ENCODE results near the gene PRKG1.
A peak's percentile ranks its signal among the peaks of the same experiment; 100 is the strongest.

PRKG1 gene

GRCh38 chr10:51861051-51861450 is 786.8 kb downstream of the PRKG1 start:
- no peak for DNase-seq

- no peak for DNase-seq
Observed at GRCh38 chr10:51861731-51862130, 787.4 kb downstream of the PRKG1 start.

GRCh38 chr10:51862149-51862548 is 787.9 kb downstream of the PRKG1 start:
- DNase-seq, result no peak

GRCh38 chr10:51867956-51868355 is 793.7 kb downstream of the PRKG1 start:
- DNase-seq, result no peak

- no peak for DNase-seq
Observed at GRCh38 chr10:51874131-51874530, 799.8 kb downstream of the PRKG1 start.

- no peak for DNase-seq
Observed at GRCh38 chr10:51875610-51876009, 801.3 kb downstream of the PRKG1 start.

- DNase-seq, result no peak
Observed at GRCh38 chr10:51876503-51876902, 802.2 kb downstream of the PRKG1 start.

- DNase-seq, result no peak
Observed at GRCh38 chr10:51876979-51877378, 802.7 kb downstream of the PRKG1 start.

- DNase-seq, result no peak
Observed at GRCh38 chr10:51877636-51878035, 803.3 kb downstream of the PRKG1 start.

GRCh38 chr10:51878695-51879094 is 804.4 kb downstream of the PRKG1 start:
- DNase-seq, result no peak

- DNase-seq, result peak; percentile 5
Observed at GRCh38 chr10:51879238-51879637, 805.0 kb downstream of the PRKG1 start.

- DNase-seq, result no peak
Observed at GRCh38 chr10:51881213-51881612, 806.9 kb downstream of the PRKG1 start.

GRCh38 chr10:51886438-51887068 is 812.3 kb downstream of the PRKG1 start:
- no peak for DNase-seq

GRCh38 chr10:51888263-51888662 is 814.0 kb downstream of the PRKG1 start:
- no peak for DNase-seq

GRCh38 chr10:51892313-51892712 is 818.0 kb downstream of the PRKG1 start:
- DNase-seq, result no peak

GRCh38 chr10:51892965-51893658 is 818.8 kb downstream of the PRKG1 start:
- DNase-seq, result no peak

- no peak for DNase-seq
Observed at GRCh38 chr10:51894771-51895578, 820.7 kb downstream of the PRKG1 start.

- DNase-seq, result no peak
Observed at GRCh38 chr10:51896849-51897248, 822.6 kb downstream of the PRKG1 start.

GRCh38 chr10:51897560-51897959 is 823.3 kb downstream of the PRKG1 start:
- no peak for DNase-seq

GRCh38 chr10:51900180-51900579 is 825.9 kb downstream of the PRKG1 start:
- no peak for DNase-seq

- DNase-seq, result no peak
Observed at GRCh38 chr10:51903675-51904074, 829.4 kb downstream of the PRKG1 start.

- no peak for DNase-seq
Observed at GRCh38 chr10:51905032-51905431, 830.7 kb downstream of the PRKG1 start.

GRCh38 chr10:51907361-51907760 is 833.1 kb downstream of the PRKG1 start:
- no peak for DNase-seq

- no peak for DNase-seq
Observed at GRCh38 chr10:51910189-51910588, 835.9 kb downstream of the PRKG1 start.

Data from CD4-positive, alpha-beta T cell treated with Interleukin-12 subunit alpha and Interleukin-12 subunit beta, for 1 hour (primary cell).